HUES6 (cell line): ENCODE measurements around the gene RPTOR.

Source experiments
- H3K27ac ChIP-seq: 2 replicates; pipeline ENCODE4 v1.7.0; 2013; ENCODE audit warnings: low read depth, mild to moderate bottlenecking, low read length, inconsistent platforms
- H3K27me3 ChIP-seq: 2 replicates; pipeline ENCODE4 v1.6.1; 2013; ENCODE audit warnings: low read length; ENCODE audit not compliant: control insufficient read depth, insufficient read depth
- H3K36me3 ChIP-seq: 2 replicates; pipeline ENCODE4 v1.6.1; 2013; ENCODE audit warnings: low read length; ENCODE audit not compliant: control insufficient read depth, insufficient read depth
- H3K4me1 ChIP-seq: 2 replicates; pipeline ENCODE4 v1.6.1; 2013; ENCODE audit warnings: low read length; ENCODE audit not compliant: control insufficient read depth, insufficient read depth
- H3K4me3 ChIP-seq: 2 replicates; pipeline ENCODE4 v1.5.1; 2013; ENCODE audit warnings: low read depth, low read length
- H3K9ac ChIP-seq: one replicate; pipeline ENCODE4 v1.6.1; 2013; ENCODE audit warnings: mild to moderate bottlenecking, low read length
- H3K9me3 ChIP-seq: 2 replicates; pipeline ENCODE4 v1.6.1; 2013; ENCODE audit warnings: low read depth, low read length; ENCODE audit not compliant: control insufficient read depth, insufficient read depth

Gene RPTOR

GRCh38 chr17:80649200-80649644 lies 104.6 kb downstream of the RPTOR start:
- Histone ChIP-seq H3K9ac (no peak overlapping the region), H3K27me3 (no peaks in the 10 kb centered on the region), H3K27ac (no peak overlapping the region), H3K9me3 (no peaks in the 10 kb centered on the region), H3K4me1 (peaks cover 23% of the 10 kb centered on the region), H3K36me3 (no peaks in the 10 kb centered on the region), H3K4me3 (no peak overlapping the region)

GRCh38 chr17:80649672-80650330 lies 105.2 kb downstream of the RPTOR start:
- Histone ChIP-seq H3K4me3 (no peak overlapping the region), H3K4me1 (peaks cover 23% of the 10 kb centered on the region), H3K9ac (no peak overlapping the region), H3K27ac (no peak overlapping the region), H3K9me3 (no peaks in the 10 kb centered on the region), H3K36me3 (no peaks in the 10 kb centered on the region), H3K27me3 (no peaks in the 10 kb centered on the region)

DNA sequence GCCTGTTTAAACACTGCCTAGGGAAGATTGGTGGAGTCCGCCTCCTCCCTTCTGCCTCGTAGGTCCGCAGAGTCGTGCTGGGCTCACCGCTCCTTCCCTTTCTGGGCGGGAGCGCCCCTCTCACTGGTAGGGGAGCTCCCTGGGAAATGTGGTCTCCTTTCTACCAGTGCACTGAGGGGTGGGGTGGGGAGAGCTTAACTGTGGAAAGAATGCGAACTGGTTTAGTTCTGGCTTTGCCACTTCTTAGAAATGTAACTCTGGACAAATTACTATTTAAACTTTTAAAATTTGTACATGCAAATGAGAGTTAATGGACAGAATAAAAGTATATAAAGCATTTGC lies 105.7 kb downstream of the RPTOR start:
- Histone ChIP-seq H3K9me3 (no peaks in the 10 kb centered on the region), H3K4me1 (peaks cover 23% of the 10 kb centered on the region), H3K9ac (no peak overlapping the region), H3K27ac (no peak overlapping the region), H3K36me3 (no peaks in the 10 kb centered on the region), H3K27me3 (no peaks in the 10 kb centered on the region), H3K4me3 (no peak overlapping the region)

DNA sequence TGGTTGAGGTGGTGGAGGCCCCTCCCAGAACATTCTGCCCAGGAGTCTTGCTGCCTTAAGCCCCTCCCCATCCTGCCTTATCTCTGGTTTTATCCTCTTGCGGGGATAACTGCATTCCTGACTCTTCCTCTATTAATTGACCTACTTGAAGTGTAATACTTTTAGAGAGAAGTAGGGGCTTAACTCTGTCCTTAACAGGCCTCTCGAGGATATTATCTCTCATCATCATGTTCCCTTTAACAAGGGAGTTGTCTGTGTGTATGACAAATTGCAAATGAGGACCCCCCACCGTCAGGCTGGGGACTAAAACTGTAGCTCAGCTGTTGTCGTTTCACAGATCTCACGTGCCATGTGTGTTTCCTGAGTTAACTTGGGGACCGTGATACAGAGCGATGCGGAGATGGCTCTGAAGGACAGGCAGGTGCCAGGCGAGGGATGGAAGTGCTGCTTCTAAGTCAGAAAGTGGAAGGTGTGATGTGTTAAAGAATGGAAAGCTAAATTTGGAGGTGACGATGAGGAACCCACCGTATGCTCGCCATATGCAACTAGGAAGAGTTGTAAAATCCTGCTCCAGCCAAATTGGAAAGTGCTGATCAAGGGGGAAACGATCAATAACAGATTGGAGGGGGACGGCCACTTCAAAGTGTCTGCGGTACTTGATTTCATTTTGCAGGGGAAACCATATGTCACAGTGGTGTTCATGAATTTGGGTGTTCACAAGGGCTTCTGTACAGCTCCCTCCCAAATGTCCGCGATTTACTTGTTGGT lies 106.3 kb downstream of the RPTOR start:
- Histone ChIP-seq H3K27ac (no peak overlapping the region), H3K27me3 (no peaks in the 10 kb centered on the region), H3K4me1 (peaks cover 23% of the 10 kb centered on the region), H3K4me3 (no peak overlapping the region), H3K9ac (no peak overlapping the region), H3K36me3 (no peaks in the 10 kb centered on the region), H3K9me3 (no peaks in the 10 kb centered on the region)

DNA sequence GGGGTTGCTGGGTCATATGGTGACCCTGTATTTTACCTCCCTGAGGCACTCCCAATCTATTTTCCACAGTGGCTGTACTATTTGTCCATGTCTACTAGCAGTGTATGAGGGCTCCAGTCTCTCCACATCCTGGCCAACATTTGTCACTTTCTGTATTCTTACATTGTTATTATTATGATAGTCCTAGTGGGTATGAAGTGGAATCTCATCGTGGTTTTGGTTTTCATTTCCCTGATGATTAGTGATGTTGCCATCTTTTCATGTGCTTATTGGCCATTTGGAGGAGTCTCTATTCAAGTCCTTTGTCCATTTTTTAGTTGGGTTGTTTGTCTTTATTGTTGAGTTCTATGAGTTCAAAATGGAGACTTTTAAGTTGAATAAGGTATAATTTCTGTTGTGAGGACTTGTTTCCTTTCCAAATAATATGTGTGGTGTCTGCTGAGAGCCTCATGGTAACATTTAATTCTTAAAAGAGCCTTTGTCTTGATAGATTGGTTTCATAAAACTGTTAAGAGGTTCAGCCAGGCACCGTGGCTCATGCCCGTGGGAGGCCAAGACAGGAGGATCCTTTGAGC lies 108.2 kb downstream of the RPTOR start:
- 0 out of 2 replicates have a peak, but pooled peaks cover 4% of the 10 kb centered on the region for H3K9me3 ChIP-seq
- H3K4me3 ChIP-seq: no peak overlapping the region
- H3K9ac ChIP-seq: no peak overlapping the region
- no peaks in the 10 kb centered on the region for H3K27me3 ChIP-seq
- no peak overlapping the region for H3K27ac ChIP-seq
- H3K36me3 ChIP-seq: no peaks in the 10 kb centered on the region
- peaks cover 17% of the 10 kb centered on the region for H3K4me1 ChIP-seq

- Histone ChIP-seq H3K9me3 (0 out of 2 replicates have a peak, but pooled peaks cover 4% of the 10 kb centered on the region), H3K9ac (no peak overlapping the region), H3K4me3 (no peak overlapping the region), H3K4me1 (peaks cover 17% of the 10 kb centered on the region), H3K36me3 (no peaks in the 10 kb centered on the region), H3K27me3 (no peaks in the 10 kb centered on the region), H3K27ac (no peak overlapping the region)
These were observed 109.2 kb downstream of the RPTOR start for GRCh38 chr17:80653856-80654255.

- H3K27ac ChIP-seq: no peak overlapping the region
These were observed 111.0 kb downstream of the RPTOR start for GRCh38 chr17:80655608-80656007.

GRCh38 chr17:80656590-80656989 lies 112.0 kb downstream of the RPTOR start:
- no peak overlapping the region for H3K27ac ChIP-seq
- H3K36me3 ChIP-seq: no peaks in the 10 kb centered on the region

More at GRCh38 chr17:80655608-80656007, 111.0 kb downstream of the RPTOR start:
- peaks cover 2% of the 10 kb centered on the region for H3K4me1 ChIP-seq
- H3K9ac ChIP-seq: no peak overlapping the region
- no peak overlapping the region for H3K4me3 ChIP-seq
- no peaks in the 10 kb centered on the region for H3K27me3 ChIP-seq
- H3K36me3 ChIP-seq: no peaks in the 10 kb centered on the region
- 0 out of 2 replicates have a peak, but pooled peaks cover 4% of the 10 kb centered on the region for H3K9me3 ChIP-seq

DNA sequence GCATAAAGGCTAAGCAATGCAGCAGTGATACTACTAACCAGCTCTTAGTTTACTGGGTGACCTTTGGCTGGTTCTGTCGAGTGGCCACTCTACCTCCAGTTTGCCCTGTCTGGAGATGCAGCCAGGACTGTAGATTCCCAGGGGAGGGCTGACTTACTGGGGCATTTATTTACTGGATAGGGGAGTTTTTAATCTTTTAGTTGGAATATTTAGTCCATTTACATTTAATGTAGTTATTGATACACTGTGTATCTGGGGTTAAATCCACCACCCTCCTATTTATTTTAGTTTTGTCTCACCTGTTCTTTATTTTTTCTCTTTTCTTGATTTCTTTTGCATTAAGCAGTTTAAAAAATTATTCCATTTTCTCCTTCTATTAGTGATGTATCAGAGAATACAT lies 112.9 kb downstream of the RPTOR start:
- Histone ChIP-seq H3K27ac (no peak overlapping the region), H3K4me3 (no peak overlapping the region), H3K4me1 (no peaks in the 10 kb centered on the region; the same call in 1 of the 2 replicates), H3K27me3 (no peaks in the 10 kb centered on the region), H3K36me3 (no peaks in the 10 kb centered on the region), H3K9ac (no peak overlapping the region), H3K9me3 (0 out of 2 replicates have a peak, but pooled peaks cover 4% of the 10 kb centered on the region)

More at GRCh38 chr17:80656590-80656989, 112.0 kb downstream of the RPTOR start:
- no peak overlapping the region for H3K4me3 ChIP-seq
- H3K9me3 ChIP-seq: 0 out of 2 replicates have a peak, but pooled peaks cover 4% of the 10 kb centered on the region
- no peaks in the 10 kb centered on the region for H3K27me3 ChIP-seq
- H3K4me1 ChIP-seq: no peaks in the 10 kb centered on the region; the same call in 1 of the 2 replicates
- H3K9ac ChIP-seq: no peak overlapping the region

DNA sequence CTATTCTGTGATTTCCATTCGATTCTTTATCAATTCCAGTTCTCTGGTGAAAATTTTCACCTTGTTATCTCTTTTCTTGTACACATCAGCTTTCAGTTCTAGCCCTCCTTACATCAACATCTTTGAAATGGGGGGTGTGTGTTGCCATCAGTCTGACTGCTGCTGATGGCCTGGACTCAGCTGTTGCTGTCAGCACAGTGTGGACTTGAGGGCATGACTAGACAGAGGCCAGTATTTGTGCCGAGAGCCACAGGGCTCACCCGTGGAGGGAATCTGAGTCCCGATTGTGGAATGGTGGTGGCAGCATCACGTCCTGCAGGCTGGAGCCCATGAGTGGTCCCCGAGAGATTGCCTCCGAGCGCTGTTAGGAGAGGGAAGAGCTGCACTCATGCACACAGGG lies 114.2 kb downstream of the RPTOR start:
- H3K9ac ChIP-seq: no peak overlapping the region
- no peaks in the 10 kb centered on the region for H3K27me3 ChIP-seq
- 0 out of 2 replicates have a peak, but pooled peaks cover 4% of the 10 kb centered on the region for H3K9me3 ChIP-seq
- H3K4me1 ChIP-seq: peaks cover 5% of the 10 kb centered on the region
- no peak overlapping the region for H3K27ac ChIP-seq
- H3K4me3 ChIP-seq: no peak overlapping the region
- no peaks in the 10 kb centered on the region for H3K36me3 ChIP-seq

DNA sequence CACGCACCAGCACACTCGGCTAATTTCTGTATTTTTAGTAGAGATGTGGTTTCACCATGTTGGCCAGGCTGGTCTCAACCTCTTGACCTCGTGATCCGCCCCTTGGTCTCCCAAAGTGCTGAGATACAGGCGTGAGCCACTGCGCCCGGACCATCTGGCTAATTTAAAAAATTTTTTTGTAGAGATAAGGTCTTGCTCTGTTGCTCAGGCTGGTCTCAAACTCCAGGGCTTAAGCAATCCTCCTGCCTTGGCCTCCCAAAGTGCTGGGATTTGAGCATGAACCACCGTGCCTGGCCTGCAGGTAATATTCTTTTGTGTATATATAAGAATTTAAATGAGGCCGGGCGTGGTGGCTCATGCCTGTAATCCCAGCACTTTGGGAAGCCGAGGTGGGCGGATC lies 115.0 kb downstream of the RPTOR start:
- H3K9ac ChIP-seq: no peak overlapping the region
- peaks cover 13% of the 10 kb centered on the region for H3K4me1 ChIP-seq
- no peak overlapping the region for H3K27ac ChIP-seq
- 0 out of 2 replicates have a peak, but pooled peaks cover 4% of the 10 kb centered on the region for H3K9me3 ChIP-seq
- H3K4me3 ChIP-seq: no peak overlapping the region
- H3K36me3 ChIP-seq: no peaks in the 10 kb centered on the region
- H3K27me3 ChIP-seq: no peaks in the 10 kb centered on the region
